MM.1S (cell line): ENCODE data around the gene EID2.

ENCODE experiments used
- DNase-seq: peaks from one replicate; pipeline ENCODE4 v3.0.0-alpha.2; 2015
- H2AFZ ChIP-seq: fragments of 300-600 bp; sonication (generic); 2 replicates; pipeline ENCODE4 v1.6.0; 2016; ENCODE audit warnings: antibody characterized with exemption, low read length
- H3F3A ChIP-seq: fragments of 300-600 bp; sonication (generic); 2 replicates; pipeline ENCODE4 v1.6.1; 2016; ENCODE audit warnings: mild to moderate bottlenecking, antibody characterized with exemption, low read length, moderate library complexity, mixed read lengths; ENCODE audit not compliant: insufficient read depth
- H3K27ac ChIP-seq: fragments of 300-600 bp; sonication (generic); 2 replicates; pipeline ENCODE4 v1.5.1; 2016; ENCODE audit warnings: mild to moderate bottlenecking, low read length
- H3K27me3 ChIP-seq: fragments of 300-600 bp; sonication (generic); replicated peaks from 2 replicates; pipeline ENCODE4 v1.6.0; 2016; ENCODE audit warnings: low read length; ENCODE audit not compliant: insufficient read depth
- H3K36me3 ChIP-seq: fragments of 300-600 bp; sonication (generic); replicated peaks from 2 replicates; pipeline ENCODE4 v1.6.1; 2016; ENCODE audit warnings: mild to moderate bottlenecking, low read length, mixed read lengths; ENCODE audit not compliant: insufficient read depth
- H3K4me1 ChIP-seq: fragments of 300-600 bp; sonication (generic); 2 replicates; pipeline ENCODE4 v1.6.1; 2016; ENCODE audit warnings: low read length, mixed read lengths
- H3K4me2 ChIP-seq: fragments of 300-600 bp; sonication (generic); 2 replicates; pipeline ENCODE4 v1.6.0; 2016; ENCODE audit warnings: low read depth, low read length
- H3K4me3 ChIP-seq: fragments of 300-600 bp; sonication (generic); 2 replicates; pipeline ENCODE4 v1.5.1; 2016; ENCODE audit warnings: low read length, mixed read lengths
- H3K79me2 ChIP-seq: fragments of 300-600 bp; sonication (generic); 2 replicates; pipeline ENCODE4 v1.6.1; 2016; ENCODE audit warnings: mixed run types, low read length, mixed read lengths
- H3K9ac ChIP-seq: fragments of 300-600 bp; sonication (generic); 2 replicates; pipeline ENCODE4 v1.6.1; 2016; ENCODE audit warnings: low read length, mixed read lengths
- H3K9me2 ChIP-seq: fragments of 300-600 bp; sonication (generic); replicated peaks from 2 replicates; pipeline ENCODE4 v1.6.1; 2016; ENCODE audit warnings: mild to moderate bottlenecking, low read length, mixed read lengths; ENCODE audit not compliant: insufficient read depth
- H3K9me3 ChIP-seq: fragments of 300-600 bp; sonication (generic); replicated peaks from 2 replicates; pipeline ENCODE4 v1.6.1; 2016; ENCODE audit warnings: mild to moderate bottlenecking, low read length, mixed read lengths; ENCODE audit not compliant: insufficient read depth
- H4K20me1 ChIP-seq: fragments of 300-600 bp; sonication (generic); 2 replicates; pipeline ENCODE4 v1.6.1; 2016; ENCODE audit warnings: mild to moderate bottlenecking, low read length, moderate library complexity, mixed read lengths; ENCODE audit not compliant: insufficient read depth
- CTCF ChIP-seq: fragments of 300-600 bp; sonication (generic); IDR thresholded peaks from 2 replicates; pipeline ENCODE4 v1.5.1; 2016; ENCODE audit warnings: antibody characterized with exemption, low read length, mixed read lengths
- EZH2 ChIP-seq: fragments of 300-600 bp; sonication (generic); optimal IDR thresholded peaks from 2 replicates; pipeline ENCODE3; 2017; ENCODE audit warnings: low read depth, mild to moderate bottlenecking, antibody characterized with exemption, low read length, mixed read lengths
- EZH2phosphoT487 ChIP-seq: fragments of 300-600 bp; sonication (generic); IDR thresholded peaks from 2 replicates; pipeline ENCODE4 v1.6.1; 2018; ENCODE audit warnings: antibody characterized with exemption, low read length

The EID2 gene

GRCh38 chr19:39525205-39525604 lies 14.8 kb downstream of the EID2 start:
- no peak for DNase-seq
- Histone ChIP-seq H4K20me1 (no peaks in the 10 kb centered on the region), H3K4me3 (no peak overlapping the region), H3K9me3 (no peaks in the 10 kb centered on the region), H3K27me3 (no peaks in the 10 kb centered on the region), H3K27ac (no peak overlapping the region), H3K4me1 (no peaks in the 10 kb centered on the region), H3K36me3 (no peaks in the 10 kb centered on the region), H3F3A (no peaks in the 10 kb centered on the region), H2AFZ (no peak overlapping the region), H3K79me2 (no peaks in the 10 kb centered on the region), H3K4me2 (no peak overlapping the region), H3K9ac (no peak overlapping the region), H3K9me2 (no peaks in the 10 kb centered on the region)
- no peak for TF ChIP-seq EZH2
- no peak for TF ChIP-seq CTCF
- TF ChIP-seq EZH2phosphoT487 = no peak

GRCh38 chr19:39524495-39524894 lies 15.5 kb downstream of the EID2 start:
- Histone ChIP-seq H3K9me2 (no peaks in the 10 kb centered on the region), H3K4me1 (no peaks in the 10 kb centered on the region), H3F3A (no peaks in the 10 kb centered on the region), H3K4me3 (no peak overlapping the region), H3K9me3 (no peaks in the 10 kb centered on the region), H3K27me3 (no peaks in the 10 kb centered on the region), H3K79me2 (no peaks in the 10 kb centered on the region), H3K27ac (no peak overlapping the region), H2AFZ (no peak overlapping the region), H3K36me3 (no peaks in the 10 kb centered on the region), H3K4me2 (no peak overlapping the region), H3K9ac (no peak overlapping the region), H4K20me1 (no peaks in the 10 kb centered on the region)
- DNase-seq = no peak
- TF ChIP-seq CTCF (no peak), EZH2phosphoT487 (no peak), EZH2 (no peak)

GRCh38 chr19:39520541-39521484 lies 19.1 kb downstream of the EID2 start:
- DNase-seq = no peak
- Histone ChIP-seq H3K9ac (no peak overlapping the region), H3K4me2 (no peak overlapping the region), H3K4me1 (no peaks in the 10 kb centered on the region), H3K9me3 (no peaks in the 10 kb centered on the region), H3K27me3 (peaks cover 13% of the 10 kb centered on the region), H3K9me2 (no peaks in the 10 kb centered on the region), H4K20me1 (no peaks in the 10 kb centered on the region), H3F3A (no peaks in the 10 kb centered on the region), H3K4me3 (no peak overlapping the region), H3K36me3 (no peaks in the 10 kb centered on the region), H2AFZ (no peak overlapping the region), H3K79me2 (no peaks in the 10 kb centered on the region), H3K27ac (no peak overlapping the region)
- TF ChIP-seq CTCF (no peak), EZH2phosphoT487 (no peak), EZH2 (no peak)
